Testis (tissue), 3 donors: Measurements from ENCODE around the gene YBX2. TPM values are rescaled to one million over a fixed set of nuclear protein-coding genes. Genes with fewer than 3 reads are reported as not detected.
A peak's percentile ranks its signal among the peaks of the same experiment; 100 is the strongest.

Source experiments
- DNase-seq: peaks from one replicate; pipeline ENCODE4 v3.0.0-alpha.2; 2019
- H3K27ac ChIP-seq, 2 donors: fragments of 200-600 bp; sonication (generic); one replicate each; pipeline ENCODE4 v1.5.1; 2019
- H3K27me3 ChIP-seq: fragments of 200-600 bp; sonication (generic); one replicate; pipeline ENCODE4 v1.5.1; 2019
- H3K36me3 ChIP-seq: fragments of 200-600 bp; sonication (generic); one replicate; pipeline ENCODE4 v1.5.1; 2017; ENCODE audit warnings: low read depth; ENCODE audit errors: missing control alignments
- H3K4me1 ChIP-seq: fragments of 200-600 bp; sonication (generic); one replicate; pipeline ENCODE4 v1.5.1; 2019
- H3K4me3 ChIP-seq, 2 donors: fragments of 200-600 bp; sonication (generic); one replicate each; pipeline ENCODE4 v1.5.1; 2017 to 2019
- H3K9me3 ChIP-seq: fragments of 200-600 bp; sonication (generic); one replicate; pipeline ENCODE4 v1.5.1; 2017
- CTCF ChIP-seq, 3 experiments: fragments of 450-650 bp in 2 of 3; fragments of 200-600 bp in 1 of 3; sonication (generic) in 1 of 3; IDR thresholded peaks; one replicate each; pipeline ENCODE4 v1.5.1; 2016 to 2019; ENCODE audit warnings: antibody characterized with exemption in 3 of 3, mild to moderate bottlenecking in 2 of 3, moderate library complexity in 1 of 3
- POLR2A ChIP-seq: fragments of 450-650 bp; IDR thresholded peaks from one replicate; pipeline ENCODE4 v1.6.1; 2017; ENCODE audit warnings: antibody characterized with exemption, mild to moderate bottlenecking, moderate library complexity
- WGBS, 2 donors: methylation state at CpG; one replicate each; pipeline ENCODE4 v1.1.5; 2018; 5-methylcytosine and 5-hydroxymethylcytosine counted together
- intact Hi-C: fragments of 100-400 bp; cut with DNase I; formaldehyde crosslinking; loops from one replicate; pipeline ENCODE4 v1.15.1; 2023; ENCODE audit warnings: low total_unique reads
- polyA plus RNA-seq: library from polyadenylated mRNA; stranded (reverse); fragments of 350-450 nt; fragmentation: Illumina TruSeq; extraction: RNeasy Lipid Tissue Mini Kit (QIAGEN cat#74804); gene quantifications from one replicate; pipeline ENCODE4 v1.2.3, GENCODE V29; 2014; ENCODE audit warnings: low read depth, low replicate concordance; ENCODE audit not compliant: insufficient read depth
- total RNA-seq, 2 donors: library from RNA; depleted of rRNA; stranded (reverse); fragments of >200 nt; gene quantifications; one replicate each; pipeline ENCODE4 v1.2.3, GENCODE V29; 2016

Gene YBX2
- total and polyA plus RNA-seq, 3 donors from 2014 or later, result 276 to 1,120 (median 549) TPM

- no peaks in the 10 kb centered on the region for H3K27me3 ChIP-seq
- WGBS, 2 donors, result 67 to 75% methylated on average over 1 of the region's 1 CpG
- H3K9me3 ChIP-seq, result no peaks in the 10 kb centered on the region
- peaks cover 14% of the 10 kb centered on the region for H3K4me1 ChIP-seq
- no peak for DNase-seq
- TF ChIP-seq CTCF (IDR thresholded peaks at IDR 0.05) (no peak), POLR2A (no peak)
- H3K36me3 ChIP-seq, result no peaks in the 10 kb centered on the region
- H3K27ac ChIP-seq, result no peak overlapping the region
- intact Hi-C loops, result no loop called here
- H3K4me3 ChIP-seq, result peak overlapping the region in 1 of 2 donors; percentile 80
Measured at GRCh38 chr17:7328009-7328408, 33.6 kb upstream of the YBX2 start.

- Histone ChIP-seq H3K27ac (no peak overlapping the region), H3K4me1 (peaks cover 14% of the 10 kb centered on the region), H3K9me3 (no peaks in the 10 kb centered on the region), H3K27me3 (no peaks in the 10 kb centered on the region), H3K36me3 (no peaks in the 10 kb centered on the region), H3K4me3 (no peak overlapping the region)
- no peak for TF ChIP-seq CTCF (IDR thresholded peaks at IDR 0.05)
- no peak for TF ChIP-seq POLR2A
- 77 to 84% methylated on average over 2 to 17 of the region's 17 CpGs for WGBS, 2 donors
- DNase-seq, result no peak
- intact Hi-C loops, result no loop called here
Measured at GRCh38 chr17:7327501-7327900, 33.1 kb upstream of the YBX2 start.

GRCh38 chr17:7327056-7327455, 32.6 kb upstream of the YBX2 start:
- WGBS, 2 donors, result 86 to 88% methylated on average over 7 of the region's 7 CpGs
- H3K4me3 ChIP-seq, result no peak overlapping the region
- H3K36me3 ChIP-seq, result no peaks in the 10 kb centered on the region
- intact Hi-C loops, result no loop called here
- TF ChIP-seq POLR2A (no peak), CTCF (IDR thresholded peaks at IDR 0.05) (no peak)
- H3K9me3 ChIP-seq, result no peaks in the 10 kb centered on the region
- DNase-seq, result no peak
- no peak overlapping the region for H3K27ac ChIP-seq
- H3K4me1 ChIP-seq, result peaks cover 14% of the 10 kb centered on the region
- H3K27me3 ChIP-seq, result no peaks in the 10 kb centered on the region

GRCh38 chr17:7326186-7326585, 31.7 kb upstream of the YBX2 start:
- H3K27ac ChIP-seq, result no peak overlapping the region
- no peak for DNase-seq
- peaks cover 14% of the 10 kb centered on the region for H3K4me1 ChIP-seq
- H3K36me3 ChIP-seq, result no peaks in the 10 kb centered on the region
- no peaks in the 10 kb centered on the region for H3K27me3 ChIP-seq
- H3K9me3 ChIP-seq, result no peaks in the 10 kb centered on the region
- no peak for TF ChIP-seq POLR2A
- no peak for TF ChIP-seq CTCF (IDR thresholded peaks at IDR 0.05)
- WGBS, 2 donors, result 90 to 93% methylated on average over 3 to 10 of the region's 11 CpGs
- H3K4me3 ChIP-seq, result no peak overlapping the region
- intact Hi-C loops, result no loop called here

- no peaks in the 10 kb centered on the region for H3K36me3 ChIP-seq
- TF ChIP-seq CTCF (IDR thresholded peaks at IDR 0.05) (no peak), POLR2A (no peak)
Measured at GRCh38 chr17:7325031-7325528, 30.6 kb upstream of the YBX2 start.

More at GRCh38 chr17:7325031-7325528, 30.6 kb upstream of the YBX2 start:
- Histone ChIP-seq H3K27me3 (no peaks in the 10 kb centered on the region), H3K9me3 (no peaks in the 10 kb centered on the region), H3K27ac (no peak overlapping the region), H3K4me3 (no peak overlapping the region), H3K4me1 (peaks cover 8% of the 10 kb centered on the region)
- intact Hi-C loops, result no loop called here
- 88 to 93% methylated on average over 5 to 19 of the region's 19 CpGs for WGBS, 2 donors
- no peak for DNase-seq
